ENCODE results near the gene TMEM63A. TPM values are rescaled to one million over a fixed set of nuclear protein-coding genes. Genes with fewer than 3 reads are reported as not detected.
A peak's percentile ranks its signal among the peaks of the same experiment; 100 is the strongest.

Gene TMEM63A
- total and polyA plus RNA-seq, 2 of the 13 experiments (the other 11 are each of a cell fraction or from before 2014, with no cell fraction given): 23.9 to 53.3 TPM

DNA sequence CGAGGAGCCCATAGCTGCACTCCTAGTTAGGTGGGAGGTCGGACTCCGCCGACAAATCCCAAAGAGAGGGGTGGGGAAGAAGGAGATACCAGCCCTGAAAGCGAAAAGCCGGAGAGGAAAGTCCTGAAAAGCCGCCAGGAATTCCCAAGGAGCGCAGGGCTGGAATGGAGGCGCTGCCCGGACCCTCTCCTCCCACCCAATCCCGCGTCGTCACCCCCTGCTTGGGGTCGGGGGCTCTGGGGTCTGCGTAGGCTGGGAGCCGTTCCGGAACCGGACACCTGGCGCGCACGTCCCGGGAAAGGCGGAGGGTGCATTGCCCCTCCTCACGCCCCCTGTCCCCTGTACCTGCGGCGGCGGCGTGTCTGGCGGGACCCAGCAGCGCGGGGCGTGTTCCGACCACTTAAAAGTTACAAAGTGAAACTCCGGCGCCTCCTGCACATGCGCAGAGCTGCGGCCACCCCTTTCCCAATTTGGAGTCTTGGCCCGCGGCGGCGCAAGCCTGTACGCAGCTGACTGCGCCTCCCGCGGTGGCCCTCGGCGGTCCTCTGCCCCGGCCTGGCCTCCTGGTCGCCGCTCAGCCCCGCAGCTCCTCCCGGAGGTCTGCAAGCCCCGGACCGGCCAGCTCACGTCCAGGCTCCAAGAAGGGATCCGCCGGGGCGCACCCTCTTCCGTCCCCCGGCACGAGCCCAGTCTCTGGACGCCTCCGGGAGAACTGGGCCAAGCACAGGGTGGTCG lies at the start of gene TMEM63A (continued):
- no peak for TF ChIP-seq XBP1 (CRISPR knock-in tag; IDR thresholded peaks at IDR 0.05)
- TF ChIP-seq, protein P1, sequence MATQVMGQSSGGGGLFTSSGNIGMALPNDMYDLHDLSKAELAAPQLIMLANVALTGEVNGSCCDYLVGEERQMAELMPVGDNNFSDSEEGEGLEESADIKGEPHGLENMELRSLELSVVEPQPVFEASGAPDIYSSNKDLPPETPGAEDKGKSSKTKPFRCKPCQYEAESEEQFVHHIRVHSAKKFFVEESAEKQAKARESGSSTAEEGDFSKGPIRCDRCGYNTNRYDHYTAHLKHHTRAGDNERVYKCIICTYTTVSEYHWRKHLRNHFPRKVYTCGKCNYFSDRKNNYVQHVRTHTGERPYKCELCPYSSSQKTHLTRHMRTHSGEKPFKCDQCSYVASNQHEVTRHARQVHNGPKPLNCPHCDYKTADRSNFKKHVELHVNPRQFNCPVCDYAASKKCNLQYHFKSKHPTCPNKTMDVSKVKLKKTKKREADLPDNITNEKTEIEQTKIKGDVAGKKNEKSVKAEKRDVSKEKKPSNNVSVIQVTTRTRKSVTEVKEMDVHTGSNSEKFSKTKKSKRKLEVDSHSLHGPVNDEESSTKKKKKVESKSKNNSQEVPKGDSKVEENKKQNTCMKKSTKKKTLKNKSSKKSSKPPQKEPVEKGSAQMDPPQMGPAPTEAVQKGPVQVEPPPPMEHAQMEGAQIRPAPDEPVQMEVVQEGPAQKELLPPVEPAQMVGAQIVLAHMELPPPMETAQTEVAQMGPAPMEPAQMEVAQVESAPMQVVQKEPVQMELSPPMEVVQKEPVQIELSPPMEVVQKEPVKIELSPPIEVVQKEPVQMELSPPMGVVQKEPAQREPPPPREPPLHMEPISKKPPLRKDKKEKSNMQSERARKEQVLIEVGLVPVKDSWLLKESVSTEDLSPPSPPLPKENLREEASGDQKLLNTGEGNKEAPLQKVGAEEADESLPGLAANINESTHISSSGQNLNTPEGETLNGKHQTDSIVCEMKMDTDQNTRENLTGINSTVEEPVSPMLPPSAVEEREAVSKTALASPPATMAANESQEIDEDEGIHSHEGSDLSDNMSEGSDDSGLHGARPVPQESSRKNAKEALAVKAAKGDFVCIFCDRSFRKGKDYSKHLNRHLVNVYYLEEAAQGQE (IDR thresholded peaks at IDR 0.05; ENCODE audit: borderline replicate concordance in 1 of 2, low read depth in 1 of 2, low read length in 2 of 2): no peak
- peak; percentile 63; the same call in 1 of the 2 replicates for TF ChIP-seq HOXA5 (CRISPR knock-in tag; IDR thresholded peaks at IDR 0.05)
- TF ChIP-seq ZFP36 (IDR thresholded peaks at IDR 0.05; ENCODE audit: borderline replicate concordance, low read depth, low read length, partially characterized antibody): no peak
- peak; percentile 43; the same call in 1 of the 2 replicates for TF ChIP-seq ZNF619 (CRISPR knock-in tag; IDR thresholded peaks at IDR 0.05)
- TF ChIP-seq, protein P2, sequence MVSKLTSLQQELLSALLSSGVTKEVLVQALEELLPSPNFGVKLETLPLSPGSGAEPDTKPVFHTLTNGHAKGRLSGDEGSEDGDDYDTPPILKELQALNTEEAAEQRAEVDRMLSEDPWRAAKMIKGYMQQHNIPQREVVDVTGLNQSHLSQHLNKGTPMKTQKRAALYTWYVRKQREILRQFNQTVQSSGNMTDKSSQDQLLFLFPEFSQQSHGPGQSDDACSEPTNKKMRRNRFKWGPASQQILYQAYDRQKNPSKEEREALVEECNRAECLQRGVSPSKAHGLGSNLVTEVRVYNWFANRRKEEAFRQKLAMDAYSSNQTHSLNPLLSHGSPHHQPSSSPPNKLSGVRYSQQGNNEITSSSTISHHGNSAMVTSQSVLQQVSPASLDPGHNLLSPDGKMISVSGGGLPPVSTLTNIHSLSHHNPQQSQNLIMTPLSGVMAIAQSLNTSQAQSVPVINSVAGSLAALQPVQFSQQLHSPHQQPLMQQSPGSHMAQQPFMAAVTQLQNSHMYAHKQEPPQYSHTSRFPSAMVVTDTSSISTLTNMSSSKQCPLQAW (CRISPR knock-in tag; IDR thresholded peaks at IDR 0.05): peak; percentile 74; the same call in 1 of the 2 replicates
- TF ChIP-seq ZNF264 (CRISPR knock-in tag; IDR thresholded peaks at IDR 0.05): no peak
- peak; percentile 22; the same call in 1 of the 2 replicates for TF ChIP-seq CCDC6 (CRISPR knock-in tag; IDR thresholded peaks at IDR 0.05)
- TF ChIP-seq, protein P3, sequence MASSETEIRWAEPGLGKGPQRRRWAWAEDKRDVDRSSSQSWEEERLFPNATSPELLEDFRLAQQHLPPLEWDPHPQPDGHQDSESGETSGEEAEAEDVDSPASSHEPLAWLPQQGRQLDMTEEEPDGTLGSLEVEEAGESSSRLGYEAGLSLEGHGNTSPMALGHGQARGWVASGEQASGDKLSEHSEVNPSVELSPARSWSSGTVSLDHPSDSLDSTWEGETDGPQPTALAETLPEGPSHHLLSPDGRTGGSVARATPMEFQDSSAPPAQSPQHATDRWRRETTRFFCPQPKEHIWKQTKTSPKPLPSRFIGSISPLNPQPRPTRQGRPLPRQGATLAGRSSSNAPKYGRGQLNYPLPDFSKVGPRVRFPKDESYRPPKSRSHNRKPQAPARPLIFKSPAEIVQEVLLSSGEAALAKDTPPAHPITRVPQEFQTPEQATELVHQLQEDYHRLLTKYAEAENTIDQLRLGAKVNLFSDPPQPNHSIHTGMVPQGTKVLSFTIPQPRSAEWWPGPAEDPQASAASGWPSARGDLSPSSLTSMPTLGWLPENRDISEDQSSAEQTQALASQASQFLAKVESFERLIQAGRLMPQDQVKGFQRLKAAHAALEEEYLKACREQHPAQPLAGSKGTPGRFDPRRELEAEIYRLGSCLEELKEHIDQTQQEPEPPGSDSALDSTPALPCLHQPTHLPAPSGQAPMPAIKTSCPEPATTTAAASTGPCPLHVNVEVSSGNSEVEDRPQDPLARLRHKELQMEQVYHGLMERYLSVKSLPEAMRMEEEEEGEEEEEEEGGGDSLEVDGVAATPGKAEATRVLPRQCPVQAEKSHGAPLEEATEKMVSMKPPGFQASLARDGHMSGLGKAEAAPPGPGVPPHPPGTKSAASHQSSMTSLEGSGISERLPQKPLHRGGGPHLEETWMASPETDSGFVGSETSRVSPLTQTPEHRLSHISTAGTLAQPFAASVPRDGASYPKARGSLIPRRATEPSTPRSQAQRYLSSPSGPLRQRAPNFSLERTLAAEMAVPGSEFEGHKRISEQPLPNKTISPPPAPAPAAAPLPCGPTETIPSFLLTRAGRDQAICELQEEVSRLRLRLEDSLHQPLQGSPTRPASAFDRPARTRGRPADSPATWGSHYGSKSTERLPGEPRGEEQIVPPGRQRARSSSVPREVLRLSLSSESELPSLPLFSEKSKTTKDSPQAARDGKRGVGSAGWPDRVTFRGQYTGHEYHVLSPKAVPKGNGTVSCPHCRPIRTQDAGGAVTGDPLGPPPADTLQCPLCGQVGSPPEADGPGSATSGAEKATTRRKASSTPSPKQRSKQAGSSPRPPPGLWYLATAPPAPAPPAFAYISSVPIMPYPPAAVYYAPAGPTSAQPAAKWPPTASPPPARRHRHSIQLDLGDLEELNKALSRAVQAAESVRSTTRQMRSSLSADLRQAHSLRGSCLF (CRISPR knock-in tag; IDR thresholded peaks at IDR 0.05; ENCODE audit: borderline replicate concordance): no peak
- TF ChIP-seq, protein P4, sequence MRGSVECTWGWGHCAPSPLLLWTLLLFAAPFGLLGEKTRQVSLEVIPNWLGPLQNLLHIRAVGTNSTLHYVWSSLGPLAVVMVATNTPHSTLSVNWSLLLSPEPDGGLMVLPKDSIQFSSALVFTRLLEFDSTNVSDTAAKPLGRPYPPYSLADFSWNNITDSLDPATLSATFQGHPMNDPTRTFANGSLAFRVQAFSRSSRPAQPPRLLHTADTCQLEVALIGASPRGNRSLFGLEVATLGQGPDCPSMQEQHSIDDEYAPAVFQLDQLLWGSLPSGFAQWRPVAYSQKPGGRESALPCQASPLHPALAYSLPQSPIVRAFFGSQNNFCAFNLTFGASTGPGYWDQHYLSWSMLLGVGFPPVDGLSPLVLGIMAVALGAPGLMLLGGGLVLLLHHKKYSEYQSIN (CRISPR knock-in tag; IDR thresholded peaks at IDR 0.05; ENCODE audit: borderline replicate concordance): no peak
- peak; percentile 63; the same call in 1 of the 2 replicates for TF ChIP-seq ZNF547 (CRISPR knock-in tag; IDR thresholded peaks at IDR 0.05)
- no peak for TF ChIP-seq ZKSCAN1 (IDR thresholded peaks at IDR 0.05; ENCODE audit: low read length)
- TF ChIP-seq IKZF4 (CRISPR knock-in tag; IDR thresholded peaks at IDR 0.05; ENCODE audit: borderline replicate concordance, low read depth, not compliant biosample characterization): no peak
- TF ChIP-seq, protein P5, sequence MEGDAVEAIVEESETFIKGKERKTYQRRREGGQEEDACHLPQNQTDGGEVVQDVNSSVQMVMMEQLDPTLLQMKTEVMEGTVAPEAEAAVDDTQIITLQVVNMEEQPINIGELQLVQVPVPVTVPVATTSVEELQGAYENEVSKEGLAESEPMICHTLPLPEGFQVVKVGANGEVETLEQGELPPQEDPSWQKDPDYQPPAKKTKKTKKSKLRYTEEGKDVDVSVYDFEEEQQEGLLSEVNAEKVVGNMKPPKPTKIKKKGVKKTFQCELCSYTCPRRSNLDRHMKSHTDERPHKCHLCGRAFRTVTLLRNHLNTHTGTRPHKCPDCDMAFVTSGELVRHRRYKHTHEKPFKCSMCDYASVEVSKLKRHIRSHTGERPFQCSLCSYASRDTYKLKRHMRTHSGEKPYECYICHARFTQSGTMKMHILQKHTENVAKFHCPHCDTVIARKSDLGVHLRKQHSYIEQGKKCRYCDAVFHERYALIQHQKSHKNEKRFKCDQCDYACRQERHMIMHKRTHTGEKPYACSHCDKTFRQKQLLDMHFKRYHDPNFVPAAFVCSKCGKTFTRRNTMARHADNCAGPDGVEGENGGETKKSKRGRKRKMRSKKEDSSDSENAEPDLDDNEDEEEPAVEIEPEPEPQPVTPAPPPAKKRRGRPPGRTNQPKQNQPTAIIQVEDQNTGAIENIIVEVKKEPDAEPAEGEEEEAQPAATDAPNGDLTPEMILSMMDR (CRISPR knock-in tag; IDR thresholded peaks at IDR 0.05): peak; percentile 62
- no peak; the same call in 1 of the 2 replicates for TF ChIP-seq ZNF792 (CRISPR knock-in tag; IDR thresholded peaks at IDR 0.05)

Measured in HepG2 (cell line).